K562 treated with DMSO at 1 percent for 48 hours (cell line): ENCODE results near the gene PCLAF. TPM values are rescaled to one million over a fixed set of nuclear protein-coding genes. Genes with fewer than 3 reads are reported as not detected.

ENCODE experiments used
- total RNA-seq: library from RNA; unstranded; fragments of 300-600 nt; gene quantifications from 2 replicates; pipeline ENCODE4 v1.2.3, GENCODE V29; 2022; ENCODE audit warnings: low replicate concordance; ENCODE audit errors: extremely low read depth

PCLAF gene, protein sequence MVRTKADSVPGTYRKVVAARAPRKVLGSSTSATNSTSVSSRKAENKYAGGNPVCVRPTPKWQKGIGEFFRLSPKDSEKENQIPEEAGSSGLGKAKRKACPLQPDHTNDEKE
- total RNA-seq, result not detected in 2 replicates

DNA sequence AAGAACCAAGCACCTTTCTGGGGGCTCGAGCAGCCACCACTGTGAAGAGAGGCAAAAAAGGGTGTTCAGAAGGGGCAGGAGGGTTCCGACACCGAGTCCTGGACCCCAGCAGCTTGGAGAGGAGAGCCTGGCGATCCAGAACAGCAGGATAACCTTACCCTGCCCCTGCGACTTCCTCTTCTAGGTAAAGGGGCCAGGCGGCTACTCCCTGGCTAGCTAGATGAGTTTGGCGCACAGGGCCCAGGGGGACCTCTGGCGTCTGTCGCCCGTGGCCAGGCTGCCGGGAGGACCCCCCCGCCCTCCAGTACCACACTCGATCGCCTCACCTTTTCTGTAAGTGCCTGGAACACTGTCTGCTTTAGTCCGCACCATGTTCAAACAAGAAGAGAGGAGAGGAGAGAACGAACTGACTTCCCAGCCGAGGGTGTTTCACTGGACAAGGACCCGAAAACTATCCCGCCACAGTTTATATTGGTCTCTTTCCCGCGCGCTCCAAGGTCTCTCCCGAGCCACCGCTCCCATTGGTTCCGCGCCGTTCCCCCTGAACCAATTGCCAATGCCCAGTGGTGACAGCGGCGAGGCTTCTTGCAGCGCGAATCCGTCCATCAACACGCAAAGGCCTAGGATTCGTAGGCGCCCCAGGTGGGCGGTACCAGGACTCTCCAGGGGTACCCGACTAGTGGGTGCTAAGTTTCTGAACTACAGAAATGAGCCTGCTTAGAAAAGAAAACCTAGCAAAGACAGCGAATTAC is at the start of gene PCLAF:
PCLAF (minus strand) TSS at position 442 of the 752 bp plus-strand sequence; CDS start at position 372, 70 bp downstream.

GRCh38 chr15:64387562-64388168 is 6.4 kb upstream of the PCLAF start, which contains the start of gene TRIP4:
Gene TRIP4 (plus strand): TSS chr15:64387836. CDS start chr15:64387864, 28 bp downstream.

GRCh38 chr15:64355944-64356709 is 25.1 kb downstream of the PCLAF start, which contains the start of gene CSNK1G1:
Gene CSNK1G1 (minus strand): TSS chr15:64356173. CDS start chr15:64300499, 55,674 bp downstream.

Other genes starting within 250 kb of the PCLAF start
- not detected in 2 replicates for gene SNX22, start 229.7 kb downstream of the PCLAF start, total RNA-seq
- gene PPIB, start 218.4 kb downstream of the PCLAF start, total RNA-seq, result not detected in 2 replicates
- not detected in 2 replicates for gene CSNK1G1, start 25.3 kb downstream of the PCLAF start, total RNA-seq
- not detected in 2 replicates for gene TRIP4, start 6.4 kb upstream of the PCLAF start, total RNA-seq
- not detected in 2 replicates for gene ZNF609, start 79.1 kb upstream of the PCLAF start, total RNA-seq